GM12891 (cell line): ENCODE measurements around the gene LAYN.

Source experiments
- POLR2A ChIP-seq: IDR thresholded peaks from 2 replicates; pipeline ENCODE4 v1.6.1; 2011; ENCODE audit warnings: low read depth, low read length, control low read depth
- POLR2AphosphoS5 ChIP-seq: IDR thresholded peaks from 2 replicates; pipeline ENCODE4 v1.6.1; 2011; ENCODE audit warnings: low read depth, low read length, control low read depth
- TAF1 ChIP-seq: IDR thresholded peaks from 2 replicates; pipeline ENCODE4 v1.6.1; 2011; ENCODE audit warnings: low read depth, low read length, control low read depth

DNA sequence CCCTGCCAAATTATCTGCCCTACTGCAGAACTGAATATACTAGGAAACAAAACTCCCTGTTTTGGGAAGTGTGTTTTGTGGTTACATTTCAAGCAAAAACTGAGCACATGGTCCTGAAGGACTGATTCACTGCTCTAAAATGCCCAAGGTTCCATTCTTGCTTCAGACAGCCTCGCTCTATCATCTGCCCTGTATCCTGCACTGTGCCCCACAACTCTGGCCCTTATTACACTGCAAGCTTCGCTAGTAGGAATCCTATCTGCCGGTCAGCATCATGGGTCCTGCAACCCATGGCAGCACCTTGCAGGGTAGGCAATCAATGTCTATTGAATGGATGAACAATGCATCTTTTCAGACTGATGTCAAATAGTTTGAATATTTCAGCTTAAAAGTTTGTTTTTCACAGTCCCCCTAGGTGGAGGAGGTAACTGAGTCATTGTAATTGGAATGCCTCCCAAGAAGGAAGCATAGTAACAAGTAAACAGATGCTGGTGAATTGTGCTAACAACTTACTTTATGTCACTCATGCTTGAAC, 21.3 kb downstream of the LAYN start:
- TF ChIP-seq TAF1: no peak
- TF ChIP-seq POLR2AphosphoS5: no peak
- TF ChIP-seq POLR2A: no peak
